Peyer's patch (tissue), 4 donors: ENCODE data around the gene PXDN.

Experiments
- CTCF ChIP-seq, 6 experiments: fragments of 450-650 bp in 4 of 6; fragments of 200-600 bp in 2 of 6; sonication (generic) in 1 of 6; IDR thresholded peaks; one replicate each; pipeline ENCODE4 v1.5.1; 2017 to 2019; ENCODE audit warnings: antibody characterized with exemption in 6 of 6, mild to moderate bottlenecking in 3 of 6, moderate library complexity in 1 of 6
- POLR2A ChIP-seq, 2 donors: fragments of 450-650 bp; IDR thresholded peaks; one replicate each; pipeline ENCODE4 v1.5.1; 2017; ENCODE audit warnings: antibody characterized with exemption in 2 of 2, mild to moderate bottlenecking in 2 of 2, moderate library complexity in 2 of 2

- TF ChIP-seq CTCF (IDR thresholded peaks at IDR 0.05) (no peak), POLR2A (IDR thresholded peaks at IDR 0.05) (no peak)
These were observed 34.3 kb downstream of the PXDN start for GRCh38 chr2:1709946-1710560.
